Right cardiac atrium (tissue), 5 donors: Measurements from ENCODE around the gene PPM1B. TPM values are rescaled to one million over a fixed set of nuclear protein-coding genes. Genes with fewer than 3 reads are reported as not detected.
"Not testable (repeated sequence)": the region's sequence is repeated elsewhere in the genome, so short reads cannot be mapped to it uniquely, and the experiment has no call there.

Experiments
- ATAC-seq, 2 donors: fragments of 200-7000 bp; cut with Tn5 transposase; one replicate each; pipeline versions ENCODE4 v1.8.0 to v1.9.1; 2020; ENCODE audit warnings: moderate library complexity in 2 of 2, mild to moderate bottlenecking in 1 of 2
- DNase-seq, 3 donors: peaks; one replicate each; pipeline ENCODE4 v3.0.0-alpha.2; 2020
- H3K27ac ChIP-seq: one replicate; pipeline ENCODE4 v1.5.1; 2013; ENCODE audit warnings: mild to moderate bottlenecking, low read length, control low read depth, moderate library complexity
- H3K27me3 ChIP-seq: one replicate; pipeline ENCODE4 v1.6.1; 2013; ENCODE audit not compliant: control insufficient read depth, insufficient read depth
- H3K4me1 ChIP-seq: one replicate; pipeline ENCODE4 v1.6.1; 2013; ENCODE audit warnings: low read length; ENCODE audit not compliant: control insufficient read depth, insufficient read depth
- H3K4me3 ChIP-seq: one replicate; pipeline ENCODE4 v1.5.1; 2013; ENCODE audit warnings: low read length, control low read depth
- H3K9me3 ChIP-seq: one replicate; pipeline ENCODE4 v1.6.1; 2013; ENCODE audit warnings: low read length; ENCODE audit not compliant: control insufficient read depth
- WGBS: extraction: QIAGEN DNeasy Blood & Tissue Kit; methylation state at CpG from one replicate; pipeline ENCODE4 v1.1.7; 2013; 5-methylcytosine and 5-hydroxymethylcytosine counted together
- intact Hi-C, 4 donors: fragments of 100-400 bp; cut with DNase I; formaldehyde crosslinking; loops; one replicate each; pipeline versions ENCODE4 v1.11.0 to v1.14.0; 2022 to 2023
- polyA plus RNA-seq: library from polyadenylated mRNA; stranded (reverse); fragments of 200-250 nt; gene quantifications from one replicate; pipeline ENCODE4 v1.2.3, GENCODE V29; 2013
- total RNA-seq, 4 donors: library from RNA; stranded (reverse); fragmentation: NEBNext Ultra II Directional; extraction: Animal tissue kit (Norgen Biotek cat#: 25700); gene quantifications; one replicate each; pipeline ENCODE4 v1.2.1, GENCODE V29; 2021
- donor health status: healthy with polysubstance abuse.
- donor health status: DM: no; HTN: yes; CAD: no.
- donor health status: DM: no; HTN: no; CAD: no.
- donor health status: DM: no; HTN: yes; CAD: no; lungs with severe emphysema.
- donor health status: DM: yes; HTN: yes; CAD: no.

Gene PPM1B
- total and polyA plus RNA-seq, 5 donors: 26.7 to 57.7 (median 42.7) TPM

DNA sequence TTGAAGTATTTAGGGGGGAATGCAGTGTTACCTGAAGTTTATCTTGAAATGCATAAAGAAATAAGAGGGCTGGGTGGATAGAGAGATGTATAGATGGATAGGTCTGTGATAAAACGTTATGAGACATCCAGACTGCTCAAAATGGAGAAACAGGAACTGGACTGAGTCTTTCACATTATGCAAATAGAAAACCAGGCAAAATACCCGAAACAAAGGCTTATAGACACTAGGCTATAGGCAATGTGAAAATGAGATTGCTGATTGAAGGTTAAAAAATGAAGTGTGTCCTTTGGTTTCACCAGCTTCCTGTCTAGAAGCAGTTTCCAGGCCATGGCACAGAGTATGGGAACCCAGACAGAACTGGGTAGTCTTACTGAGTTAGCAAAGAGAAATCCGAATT, 81.7 kb downstream of the PPM1B start:
- intact Hi-C loops: no loop called here

GRCh38 chr2:44254023-44254422, 85.3 kb downstream of the PPM1B start:
- ATAC-seq: no peak
- no peaks in the 10 kb centered on the region for H3K4me1 ChIP-seq
- H3K9me3 ChIP-seq: no peaks in the 10 kb centered on the region
- DNase-seq: no peak
- intact Hi-C loops: no loop called here
- no peak overlapping the region for H3K4me3 ChIP-seq
- H3K27me3 ChIP-seq: no peaks in the 10 kb centered on the region
- no peak overlapping the region for H3K27ac ChIP-seq
- 94% methylated on average over 2 of the region's 2 CpGs for WGBS

More for the DNA sequence above, 81.7 kb downstream of the PPM1B start:
- no peaks in the 10 kb centered on the region for H3K9me3 ChIP-seq
- DNase-seq: no peak
- H3K4me3 ChIP-seq: no peak overlapping the region
- H3K27me3 ChIP-seq: no peaks in the 10 kb centered on the region
- H3K27ac ChIP-seq: no peak overlapping the region
- no peak for ATAC-seq
- 75% methylated on average over 3 of the region's 3 CpGs for WGBS
- no peaks in the 10 kb centered on the region for H3K4me1 ChIP-seq

DNA sequence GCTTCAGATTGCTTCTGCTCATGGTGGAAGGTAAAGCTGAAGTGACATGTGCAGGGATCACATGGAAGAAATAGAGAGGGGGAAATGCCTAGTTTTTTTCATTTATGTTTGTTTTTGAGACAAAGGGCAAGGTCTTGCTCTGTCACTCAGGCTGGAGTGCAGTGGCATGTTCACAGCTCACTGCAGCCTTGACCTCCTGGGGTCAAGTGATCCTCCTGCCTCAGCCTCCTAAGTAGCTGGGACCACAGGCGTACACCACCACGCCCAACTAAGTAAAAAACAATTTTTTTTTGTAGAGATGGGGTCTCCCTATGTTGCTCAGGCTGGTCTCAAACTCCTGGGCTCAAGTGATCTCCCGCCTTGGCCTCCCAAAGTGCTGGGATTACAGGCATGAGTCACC, 87.0 kb downstream of the PPM1B start:
- whole genome bisulfite sequencing: 85% methylated on average over 3 of the region's 3 CpGs
- H3K9me3 ChIP-seq, DNase-seq, H3K27me3 ChIP-seq, H3K4me1 ChIP-seq, H3K27ac ChIP-seq, ATAC-seq, H3K4me3 ChIP-seq: not testable (repeated sequence)
- intact Hi-C loops: loop anchor here in 1 of 4 donors (5.0 kb wide), 1 partner anchor 37 kb away; no protein-coding TSS in a partner anchor

GRCh38 chr2:44257802-44258201, 89.1 kb downstream of the PPM1B start:
- not testable (repeated sequence) for H3K4me3 ChIP-seq, ATAC-seq, DNase-seq, H3K9me3 ChIP-seq, H3K27ac ChIP-seq, H3K4me1 ChIP-seq, H3K27me3 ChIP-seq
- WGBS: 100% methylated on average over 1 of the region's 1 CpG
- intact Hi-C loops: loop anchor here in 1 of 4 donors (5.0 kb wide), 1 partner anchor 34 kb away; no protein-coding TSS in a partner anchor

GRCh38 chr2:44267269-44267795, 98.7 kb downstream of the PPM1B start:
- 50% methylated on average over 3 of the region's 3 CpGs for WGBS
- H3K4me1 ChIP-seq: peaks cover 3% of the 10 kb centered on the region
- no peaks in the 10 kb centered on the region for H3K27me3 ChIP-seq
- DNase-seq (no peak), ATAC-seq (peak; percentile 42 to 51)
- intact Hi-C loops: no loop called here
- peak overlapping the region; percentile 68 for H3K27ac ChIP-seq
- H3K9me3 ChIP-seq: no peaks in the 10 kb centered on the region
- no peak overlapping the region for H3K4me3 ChIP-seq

- DNase-seq: peak in 1 of 3 donors; percentile 24
- intact Hi-C loops: no loop called here
- no peaks in the 10 kb centered on the region for H3K27me3 ChIP-seq
- H3K4me3 ChIP-seq: no peak overlapping the region
- H3K4me1 ChIP-seq: peaks cover 3% of the 10 kb centered on the region
- H3K9me3 ChIP-seq: no peaks in the 10 kb centered on the region
- WGBS: 46% methylated on average over 7 of the region's 7 CpGs
- ATAC-seq: peak; percentile 95
- no peak overlapping the region for H3K27ac ChIP-seq
Observed at GRCh38 chr2:44267796-44268648, 99.3 kb downstream of the PPM1B start.

DNA sequence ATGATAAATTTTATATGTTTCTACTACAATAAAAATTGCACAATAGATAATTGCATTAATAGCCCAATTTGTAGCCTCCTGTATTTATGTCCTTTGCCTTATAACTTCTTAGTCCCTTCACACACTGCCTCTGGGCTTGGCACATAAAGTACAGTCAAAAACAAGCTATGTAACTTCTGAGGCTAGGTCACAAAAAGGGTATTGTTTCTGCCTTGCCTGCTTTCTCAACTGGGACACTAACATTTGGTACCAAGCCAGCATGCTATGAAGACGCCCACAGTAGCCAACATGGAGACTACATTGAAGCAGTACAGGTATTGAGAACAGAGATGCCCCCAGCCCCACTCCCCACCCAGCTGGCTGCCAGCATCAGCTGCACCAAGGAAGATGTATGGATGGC, 101.2 kb downstream of the PPM1B start:
- intact Hi-C loops: no loop called here
- no peaks in the 10 kb centered on the region for H3K9me3 ChIP-seq
- H3K4me1 ChIP-seq: peaks cover 3% of the 10 kb centered on the region
- no peak for ATAC-seq
- H3K27me3 ChIP-seq: no peaks in the 10 kb centered on the region
- no peak overlapping the region for H3K27ac ChIP-seq
- no peak overlapping the region for H3K4me3 ChIP-seq
- no peak for DNase-seq
- 49% methylated on average over 1 of the region's 1 CpG for WGBS

DNA sequence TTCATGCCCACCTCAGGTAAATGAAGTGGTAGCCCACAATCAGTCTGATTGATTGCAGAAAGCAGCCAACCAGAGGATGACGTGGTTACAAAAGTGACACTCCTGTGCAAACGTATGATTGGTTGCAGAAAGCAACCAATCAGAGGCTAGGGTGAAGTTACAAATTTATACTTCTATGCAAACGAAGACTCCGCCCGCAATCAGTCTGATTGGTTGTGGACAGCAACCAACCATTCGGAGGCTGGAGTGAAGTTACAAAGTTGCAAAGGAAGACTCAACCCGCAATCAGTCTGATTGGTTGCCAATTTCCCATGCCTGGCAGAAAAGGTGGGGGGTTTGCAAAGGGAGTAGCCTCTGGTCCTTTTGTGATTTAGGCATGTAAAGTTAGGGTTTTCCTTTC, 102.6 kb downstream of the PPM1B start:
- Histone ChIP-seq H3K27ac (no peak overlapping the region), H3K4me3 (no peak overlapping the region), H3K27me3 (no peaks in the 10 kb centered on the region), H3K9me3 (no peaks in the 10 kb centered on the region), H3K4me1 (peaks cover 3% of the 10 kb centered on the region)
- intact Hi-C loops: no loop called here
- DNase-seq (no peak), ATAC-seq (no peak)
- 94% methylated on average over 7 of the region's 7 CpGs for WGBS

DNA sequence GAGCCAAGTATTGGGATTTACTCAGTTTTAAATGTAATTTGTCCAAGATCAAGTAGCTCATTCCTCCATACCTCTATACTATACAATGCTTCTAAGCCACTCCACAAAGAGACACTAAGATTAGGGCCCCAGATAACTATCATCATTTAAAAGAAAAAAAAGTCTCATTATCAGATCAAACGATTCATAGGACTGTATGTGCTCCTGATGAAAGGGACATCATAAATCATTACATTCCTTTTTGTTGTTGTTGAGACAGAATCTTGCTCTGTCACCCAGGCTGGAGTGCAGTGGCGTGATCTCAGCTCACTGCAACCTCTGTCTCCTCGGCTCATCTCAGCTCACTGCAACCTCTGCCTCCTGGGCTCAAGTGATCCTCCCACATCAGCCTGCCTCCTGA, 104.4 kb downstream of the PPM1B start:
- H3K4me1 ChIP-seq: peaks cover 1% of the 10 kb centered on the region
- 74% methylated on average over 3 of the region's 3 CpGs for WGBS
- DNase-seq: no peak
- no peak overlapping the region for H3K4me3 ChIP-seq
- H3K27ac ChIP-seq: no peak overlapping the region
- H3K27me3 ChIP-seq: no peaks in the 10 kb centered on the region
- H3K9me3 ChIP-seq: no peaks in the 10 kb centered on the region
- intact Hi-C loops: no loop called here
- no peak for ATAC-seq

DNA sequence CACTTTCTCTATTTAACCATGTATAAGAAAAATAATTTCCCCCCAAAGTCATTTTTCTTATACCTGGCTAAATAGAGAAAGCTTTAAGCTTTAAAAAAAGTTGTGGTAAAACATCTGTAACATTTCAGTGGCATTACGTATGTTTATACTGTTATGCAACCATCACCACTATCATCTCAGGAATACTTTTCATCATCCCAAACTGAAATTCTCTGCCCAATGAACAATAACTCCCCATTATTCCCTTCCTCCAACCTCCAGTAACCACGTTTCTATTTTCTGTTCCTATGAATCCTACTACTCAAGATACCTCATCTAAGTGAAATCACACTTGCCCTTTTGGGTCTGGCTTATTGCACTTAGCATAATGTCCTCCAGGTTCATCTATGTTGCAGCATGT, 104.9 kb downstream of the PPM1B start:
- intact Hi-C loops: no loop called here
- Histone ChIP-seq H3K27me3 (no peaks in the 10 kb centered on the region), H3K27ac (no peak overlapping the region), H3K9me3 (no peaks in the 10 kb centered on the region), H3K4me1 (peaks cover 1% of the 10 kb centered on the region), H3K4me3 (no peak overlapping the region)
- no peak for ATAC-seq
- WGBS: 68% methylated on average over 2 of the region's 2 CpGs
- DNase-seq: no peak

GRCh38 chr2:44275927-44276303, 107.2 kb downstream of the PPM1B start:
- intact Hi-C loops: no loop called here
- no peak overlapping the region for H3K4me3 ChIP-seq
- DNase-seq: no peak

More at GRCh38 chr2:44275927-44276303, 107.2 kb downstream of the PPM1B start:
- no peak for ATAC-seq
- no peaks in the 10 kb centered on the region for H3K27me3 ChIP-seq
- no peak overlapping the region for H3K27ac ChIP-seq
- no peaks in the 10 kb centered on the region for H3K4me1 ChIP-seq
- no peaks in the 10 kb centered on the region for H3K9me3 ChIP-seq
- WGBS: 72% methylated on average over 2 of the region's 2 CpGs
